HepG2 (cell line): ENCODE results near the gene COL9A1. TPM values are rescaled to one million over a fixed set of nuclear protein-coding genes. Genes with fewer than 3 reads are reported as not detected.

Experiments
- ATAC-seq: fragments of 200-7000 bp; cut with Tn5 transposase; 3 replicates; pipeline ENCODE4 v1.9.1; 2020; ENCODE audit warnings: mild to moderate bottlenecking, moderate library complexity
- BruUV-seq: library from RNA; stranded (reverse); fragments of 400-500 nt; replicated peaks from 2 replicates; lab custom pipeline; 2021; lab: Mats Ljungman, UMichigan
- CTCF ChIA-PET: fragments of 300-600 bp; formaldehyde crosslinking; extraction: SDS; loops from one replicate; lab custom pipeline; 2021; ENCODE audit warnings: low total read pairs, inconsistent platforms, low intra/inter-chr PET ratio; lab: Yijun Ruan, JAX
- POLR2A ChIA-PET: fragments of 350-600 bp; sonication (Branson Sonifier 250); formaldehyde crosslinking; loops from one replicate; lab custom pipeline; 2020; ENCODE audit warnings: antibody characterized with exemption, inconsistent platforms; lab: Yijun Ruan, JAX
- DNase-seq: peaks from one replicate; pipeline ENCODE4 v3.0.0-alpha.2; 2015; ENCODE audit warnings: low spot score
- FAIRE-seq: peaks from 3 replicates; lab custom pipeline; 2011; peaks lifted over from hg19 to GRCh38; lab: Jason Lieb, UNC
- H2AFZ ChIP-seq: one replicate; pipeline ENCODE4 v1.6.1; 2011; ENCODE audit warnings: low read length, inconsistent platforms
- H3K27ac ChIP-seq: fragments of 300-600 bp; 3 replicates; pipeline ENCODE4 v1.8.0; 2011; ENCODE audit warnings: mixed run types, mild to moderate bottlenecking, mixed read lengths, low read length, inconsistent platforms; ENCODE audit not compliant: insufficient read depth; ENCODE audit errors: extremely low read length
- H3K27me3 ChIP-seq, 2 experiments: fragments of 200-600 bp in 1 of 2; 2 replicates in 1 of 2; 3 replicates in 1 of 2; pipeline versions ENCODE4 v1.6.0 to v1.8.0; 2011; ENCODE audit warnings: low read length in 2 of 2, mild to moderate bottlenecking in 2 of 2, moderate library complexity in 2 of 2, inconsistent platforms in 1 of 2; ENCODE audit not compliant: insufficient read depth in 2 of 2, control insufficient read depth in 1 of 2
- H3K36me3 ChIP-seq, 2 experiments: fragments of 200-600 bp in 1 of 2; replicated peaks in 1 of 2; 2 replicates in 1 of 2; 3 replicates in 1 of 2; pipeline versions ENCODE4 v1.5.1 to v1.8.0; 2011; ENCODE audit warnings: low read length in 2 of 2, inconsistent platforms in 1 of 2; ENCODE audit not compliant: insufficient read depth in 2 of 2, control insufficient read depth in 1 of 2
- H3K4me1 ChIP-seq: 2 replicates; pipeline ENCODE4 v1.5.1; 2012; ENCODE audit warnings: low read length, inconsistent platforms; ENCODE audit not compliant: insufficient read depth
- H3K4me2 ChIP-seq: 2 replicates; pipeline ENCODE4 v1.6.0; 2011; ENCODE audit warnings: low read depth, low read length, inconsistent platforms
- H3K4me3 ChIP-seq, 3 experiments: fragments of 200-600 bp in 1 of 3; sonication (generic), shearing (Covaris generic) in 1 of 3; replicated peaks in 1 of 3; 2 replicates each; pipeline ENCODE4 v1.5.1; 2011 to 2016; ENCODE audit warnings: low read length in 3 of 3, inconsistent platforms in 2 of 3, low read depth in 2 of 3, mild to moderate bottlenecking in 2 of 3, control low read depth in 1 of 3, mixed read lengths in 1 of 3; ENCODE audit not compliant: insufficient read depth in 1 of 3
- H3K79me2 ChIP-seq: one replicate; pipeline ENCODE4 v1.6.1; 2011; ENCODE audit warnings: low read length, inconsistent platforms; ENCODE audit not compliant: insufficient read depth
- H3K9ac ChIP-seq: 2 replicates; pipeline ENCODE4 v1.6.0; 2011; ENCODE audit warnings: mild to moderate bottlenecking, low read depth, low read length, inconsistent platforms; ENCODE audit not compliant: insufficient read depth
- H3K9me3 ChIP-seq: 2 replicates; pipeline ENCODE4 v1.5.1; 2012; ENCODE audit warnings: mild to moderate bottlenecking, low read length
- H4K20me1 ChIP-seq: 2 replicates; pipeline ENCODE4 v1.6.0; 2011; ENCODE audit warnings: inconsistent platforms, mild to moderate bottlenecking, low read length, moderate library complexity; ENCODE audit not compliant: insufficient read depth
- HHEX ChIP-seq: IDR thresholded peaks from 2 replicates; pipeline ENCODE4 v1.6.1; 2016; ENCODE audit warnings: control low read depth
- TBX2 ChIP-seq: sonication (generic); formaldehyde crosslinking; IDR thresholded peaks from 2 replicates; pipeline ENCODE4 v1.5.0; 2020; ENCODE audit warnings: missing genetic modification reagents, mild to moderate bottlenecking, borderline replicate concordance
- WGBS: methylation state at CpG from one replicate; pipeline ENCODE4 v1.1.6; 2017; ENCODE audit warnings: low lambda C conversion rate; 5-methylcytosine and 5-hydroxymethylcytosine counted together
- in situ Hi-C: cut with HindIII; loops from 2 replicates; pipeline ENCODE4 v1.10.0; 2017; ENCODE audit warnings: low pct_unique_long_range_greater_than_20kb; ENCODE audit not compliant: extremely low pct_ligation_motif_present
- intact Hi-C: fragments of 100-400 bp; cut with micrococcal nuclease; formaldehyde crosslinking; loops from one replicate; pipeline ENCODE4 v1.10.0; 2022; ENCODE audit not compliant: unreplicated experiment
- polyA plus RNA-seq, 8 experiments: library from polyadenylated mRNA; depleted of rRNA in 3 of 8; stranded (reverse) in 7 of 8; unstranded in 1 of 8; fragments of >200 nt; fragmentation: Illumina TruSeq in 4 of 8; extraction: Trizol in 4 of 8; gene quantifications; 2 replicates each; pipeline versions ENCODE4 v1.2.1 to v1.2.3, GENCODE V29; 2011 to 2016; ENCODE audit warnings: low read depth in 4 of 8, missing spikeins in 1 of 8, mixed read lengths in 1 of 8; ENCODE audit not compliant: insufficient read depth in 1 of 8
- total RNA-seq, 5 experiments: library from RNA; depleted of rRNA; stranded (reverse); fragments of >200 nt; fragmentation: Illumina TruSeq; extraction: Trizol; gene quantifications; 2 replicates each; pipeline ENCODE4 v1.2.3, GENCODE V29; 2016; ENCODE audit warnings: low read depth in 1 of 5
- TF ChIP-seq, protein P1 (sequence below): sonication (generic); formaldehyde crosslinking; IDR thresholded peaks from 2 replicates; pipeline ENCODE4 v1.8.1; 2023; ENCODE audit warnings: mild to moderate bottlenecking, inconsistent platforms, moderate library complexity, missing genetic modification reagents, borderline replicate concordance
- TF ChIP-seq, protein P2 (sequence below): sonication (generic); formaldehyde crosslinking; IDR thresholded peaks from 2 replicates; pipeline ENCODE4 v1.5.1; 2020; ENCODE audit warnings: mild to moderate bottlenecking, missing genetic modification reagents
- TF ChIP-seq, protein P3 (sequence below): sonication (generic); formaldehyde crosslinking; IDR thresholded peaks from 2 replicates; pipeline ENCODE4 v1.9.0; 2022; ENCODE audit warnings: missing genetic modification reagents, mild to moderate bottlenecking, borderline replicate concordance
- TF ChIP-seq, protein P4 (sequence below): IDR thresholded peaks from 2 replicates; pipeline ENCODE4 v1.6.1; 2016; ENCODE audit warnings: missing biosample characterization, missing genetic modification reagents, low read depth
- TF ChIP-seq, protein P5 (sequence below): sonication (generic); formaldehyde crosslinking; conservative IDR thresholded peaks from 2 replicates; pipeline ENCODE4 v1.4.0; 2020; ENCODE audit warnings: missing genetic modification reagents

The COL9A1 gene
- total and polyA plus RNA-seq, 2 of the 13 experiments (the other 11 are each of a cell fraction or from before 2014, with no cell fraction given), result 0.08 TPM; not detected in 1

DNA sequence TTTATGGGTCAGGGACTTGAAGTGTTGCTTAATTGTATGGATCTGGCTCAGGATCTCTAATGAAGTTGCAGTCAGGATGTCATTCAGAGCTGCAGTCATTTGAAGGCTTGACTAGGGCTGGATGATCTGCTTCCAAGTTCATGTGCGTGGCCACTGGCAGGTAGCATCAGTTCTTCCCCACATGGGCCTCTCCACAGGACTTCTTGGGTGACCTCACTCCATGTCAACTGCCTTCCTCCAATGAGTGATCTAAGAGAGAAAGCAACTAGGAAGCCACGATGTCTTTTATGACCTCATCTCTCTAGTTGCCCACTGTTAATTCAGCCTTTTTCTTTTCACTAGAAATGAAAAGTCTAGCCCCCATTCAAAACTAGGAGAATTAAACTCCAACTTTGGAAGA is 104.1 kb downstream of the COL9A1 start:
- no peaks in the 10 kb centered on the region for H3K79me2 ChIP-seq
- intact Hi-C loops (no loop called here), in situ Hi-C loops (no loop called here)
- no peak overlapping the region for H3K4me2 ChIP-seq
- no peaks in the 10 kb centered on the region for H3K9me3 ChIP-seq
- POLR2A ChIA-PET, result no interaction called here
- TF ChIP-seq, protein P1, sequence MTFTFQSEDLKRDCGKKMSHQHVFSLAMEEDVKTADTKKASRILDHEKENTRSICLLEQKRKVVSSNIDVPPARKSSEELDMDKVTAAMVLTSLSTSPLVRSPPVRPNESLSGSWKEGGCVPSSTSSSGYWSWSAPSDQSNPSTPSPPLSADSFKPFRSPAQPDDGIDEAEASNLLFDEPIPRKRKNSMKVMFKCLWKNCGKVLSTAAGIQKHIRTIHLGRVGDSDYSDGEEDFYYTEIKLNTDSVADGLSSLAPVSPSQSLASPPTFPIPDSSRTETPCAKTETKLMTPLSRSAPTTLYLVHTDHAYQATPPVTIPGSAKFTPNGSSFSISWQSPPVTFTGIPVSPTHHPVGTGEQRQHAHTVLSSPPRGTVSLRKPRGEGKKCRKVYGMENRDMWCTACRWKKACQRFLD, result no peak
- TF ChIP-seq, protein P2, sequence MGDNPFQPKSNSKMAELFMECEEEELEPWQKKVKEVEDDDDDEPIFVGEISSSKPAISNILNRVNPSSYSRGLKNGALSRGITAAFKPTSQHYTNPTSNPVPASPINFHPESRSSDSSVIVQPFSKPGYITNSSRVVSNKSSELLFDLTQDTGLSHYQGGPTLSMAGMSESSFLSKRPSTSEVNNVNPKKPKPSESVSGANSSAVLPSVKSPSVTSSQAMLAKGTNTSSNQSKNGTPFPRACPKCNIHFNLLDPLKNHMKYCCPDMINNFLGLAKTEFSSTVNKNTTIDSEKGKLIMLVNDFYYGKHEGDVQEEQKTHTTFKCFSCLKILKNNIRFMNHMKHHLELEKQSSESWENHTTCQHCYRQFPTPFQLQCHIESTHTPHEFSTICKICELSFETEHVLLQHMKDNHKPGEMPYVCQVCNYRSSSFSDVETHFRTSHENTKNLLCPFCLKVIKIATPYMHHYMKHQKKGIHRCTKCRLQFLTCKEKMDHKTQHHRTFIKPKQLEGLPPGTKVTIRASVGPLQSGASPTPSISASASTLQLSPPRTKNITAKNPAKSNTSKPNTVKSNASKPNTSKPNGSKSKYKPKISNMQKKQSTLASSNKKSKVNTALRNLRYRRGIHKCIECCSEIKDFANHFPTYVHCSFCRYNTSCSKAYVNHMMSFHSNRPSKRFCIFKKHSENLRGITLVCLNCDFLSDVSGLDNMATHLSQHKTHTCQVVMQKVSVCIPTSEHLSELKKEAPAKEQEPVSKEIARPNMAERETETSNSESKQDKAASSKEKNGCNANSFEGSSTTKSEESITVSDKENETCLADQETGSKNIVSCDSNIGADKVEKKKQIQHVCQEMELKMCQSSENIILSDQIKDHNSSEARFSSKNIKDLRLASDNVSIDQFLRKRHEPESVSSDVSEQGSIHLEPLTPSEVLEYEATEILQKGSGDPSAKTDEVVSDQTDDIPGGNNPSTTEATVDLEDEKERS (CRISPR knock-in tag), result no peak
- TF ChIP-seq, protein P3, sequence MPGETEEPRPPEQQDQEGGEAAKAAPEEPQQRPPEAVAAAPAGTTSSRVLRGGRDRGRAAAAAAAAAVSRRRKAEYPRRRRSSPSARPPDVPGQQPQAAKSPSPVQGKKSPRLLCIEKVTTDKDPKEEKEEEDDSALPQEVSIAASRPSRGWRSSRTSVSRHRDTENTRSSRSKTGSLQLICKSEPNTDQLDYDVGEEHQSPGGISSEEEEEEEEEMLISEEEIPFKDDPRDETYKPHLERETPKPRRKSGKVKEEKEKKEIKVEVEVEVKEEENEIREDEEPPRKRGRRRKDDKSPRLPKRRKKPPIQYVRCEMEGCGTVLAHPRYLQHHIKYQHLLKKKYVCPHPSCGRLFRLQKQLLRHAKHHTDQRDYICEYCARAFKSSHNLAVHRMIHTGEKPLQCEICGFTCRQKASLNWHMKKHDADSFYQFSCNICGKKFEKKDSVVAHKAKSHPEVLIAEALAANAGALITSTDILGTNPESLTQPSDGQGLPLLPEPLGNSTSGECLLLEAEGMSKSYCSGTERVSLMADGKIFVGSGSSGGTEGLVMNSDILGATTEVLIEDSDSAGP (CRISPR knock-in tag), result no peak
- TF ChIP-seq, protein P4, sequence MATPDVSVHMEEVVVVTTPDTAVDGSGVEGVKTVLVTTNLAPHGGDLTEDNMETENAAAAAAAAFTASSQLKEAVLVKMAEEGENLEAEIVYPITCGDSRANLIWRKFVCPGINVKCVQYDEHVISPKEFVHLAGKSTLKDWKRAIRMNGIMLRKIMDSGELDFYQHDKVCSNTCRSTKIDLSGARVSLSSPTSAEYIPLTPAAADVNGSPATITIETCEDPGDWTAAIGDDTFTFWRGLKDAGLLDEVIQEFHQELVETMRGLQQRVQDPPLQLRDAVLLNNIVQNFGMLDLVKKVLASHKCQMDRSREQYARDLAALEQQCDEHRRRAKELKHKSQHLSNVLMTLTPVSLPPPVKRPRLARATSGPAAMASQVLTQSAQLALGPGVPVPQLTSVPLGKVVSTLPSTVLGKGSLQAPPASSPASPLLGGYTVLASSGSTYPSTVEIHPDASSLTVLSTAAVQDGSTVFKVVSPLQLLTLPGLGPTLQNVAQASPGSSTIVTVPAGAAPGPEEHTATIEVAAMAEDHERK (CRISPR knock-in tag), result no peak
- no peak for TF ChIP-seq HHEX
- TF ChIP-seq, protein P5, sequence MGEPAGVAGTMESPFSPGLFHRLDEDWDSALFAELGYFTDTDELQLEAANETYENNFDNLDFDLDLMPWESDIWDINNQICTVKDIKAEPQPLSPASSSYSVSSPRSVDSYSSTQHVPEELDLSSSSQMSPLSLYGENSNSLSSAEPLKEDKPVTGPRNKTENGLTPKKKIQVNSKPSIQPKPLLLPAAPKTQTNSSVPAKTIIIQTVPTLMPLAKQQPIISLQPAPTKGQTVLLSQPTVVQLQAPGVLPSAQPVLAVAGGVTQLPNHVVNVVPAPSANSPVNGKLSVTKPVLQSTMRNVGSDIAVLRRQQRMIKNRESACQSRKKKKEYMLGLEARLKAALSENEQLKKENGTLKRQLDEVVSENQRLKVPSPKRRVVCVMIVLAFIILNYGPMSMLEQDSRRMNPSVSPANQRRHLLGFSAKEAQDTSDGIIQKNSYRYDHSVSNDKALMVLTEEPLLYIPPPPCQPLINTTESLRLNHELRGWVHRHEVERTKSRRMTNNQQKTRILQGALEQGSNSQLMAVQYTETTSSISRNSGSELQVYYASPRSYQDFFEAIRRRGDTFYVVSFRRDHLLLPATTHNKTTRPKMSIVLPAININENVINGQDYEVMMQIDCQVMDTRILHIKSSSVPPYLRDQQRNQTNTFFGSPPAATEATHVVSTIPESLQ, result no peak
- no peak for TF ChIP-seq TBX2 (CRISPR knock-in tag)
- DNase-seq (no peak), FAIRE-seq (no peak), ATAC-seq (no peak)
- H3K4me3 ChIP-seq, result no peak overlapping the region
- CTCF ChIA-PET, result no interaction called here
- no peaks in the 10 kb centered on the region for H4K20me1 ChIP-seq
- H3K36me3 ChIP-seq, result no peaks in the 10 kb centered on the region
- H3K9ac ChIP-seq, result no peak overlapping the region
- H3K4me1 ChIP-seq, result no peaks in the 10 kb centered on the region
- H2AFZ ChIP-seq, result no peak overlapping the region
- H3K27me3 ChIP-seq, result peaks cover 0 to 10% of the 10 kb centered on the region in 2 experiments; a peak in 2 of 5 replicates
- BruUV-seq, result no TSS peak
- no peak overlapping the region for H3K27ac ChIP-seq
- 0% methylated on average over 2 of the region's 2 CpGs for WGBS
